Suprapubic skin (tissue), 4 donors: ENCODE measurements around the gene RNASE12. TPM values are rescaled to one million over a fixed set of nuclear protein-coding genes. Genes with fewer than 3 reads are reported as not detected.

ENCODE experiments used
- DNase-seq, 2 donors: peaks; one replicate each; pipeline ENCODE4 v3.0.0-alpha.2; 2019; ENCODE audit warnings: low spot score in 2 of 2
- H3K27ac ChIP-seq: fragments of 200-600 bp; sonication (generic); one replicate; pipeline ENCODE4 v1.5.1; 2019
- H3K27me3 ChIP-seq: fragments of 200-600 bp; sonication (generic); one replicate; pipeline ENCODE4 v1.5.1; 2019
- H3K36me3 ChIP-seq: fragments of 200-600 bp; sonication (generic); one replicate; pipeline ENCODE4 v1.5.1; 2019
- H3K4me1 ChIP-seq: fragments of 200-600 bp; sonication (generic); one replicate; pipeline ENCODE4 v1.5.1; 2019
- H3K4me3 ChIP-seq: fragments of 200-600 bp; sonication (generic); one replicate; pipeline ENCODE4 v1.5.1; 2019; ENCODE audit warnings: mild to moderate bottlenecking
- H3K9me3 ChIP-seq: fragments of 200-600 bp; sonication (generic); one replicate; pipeline ENCODE4 v1.5.1; 2019
- CTCF ChIP-seq, 2 donors: fragments of 200-600 bp in 1 of 2; fragments of 450-650 bp in 1 of 2; sonication (generic) in 1 of 2; IDR thresholded peaks; one replicate each; pipeline ENCODE4 v1.5.1; 2016 to 2019; ENCODE audit warnings: antibody characterized with exemption in 2 of 2, mild to moderate bottlenecking in 1 of 2, moderate library complexity in 1 of 2
- EP300 ChIP-seq: sonication (generic); formaldehyde crosslinking; IDR thresholded peaks from one replicate; pipeline ENCODE4 v1.6.1; 2017; ENCODE audit warnings: antibody characterized with exemption
- POLR2A ChIP-seq, 2 donors: fragments of 450-650 bp; IDR thresholded peaks; one replicate each; pipeline ENCODE4 v1.6.1; 2017; ENCODE audit warnings: antibody characterized with exemption in 2 of 2, mild to moderate bottlenecking in 2 of 2, moderate library complexity in 2 of 2
- POLR2AphosphoS5 ChIP-seq, 3 donors: sonication (generic); formaldehyde crosslinking; IDR thresholded peaks; one replicate each; pipeline ENCODE4 v1.6.1; 2017; ENCODE audit warnings: antibody characterized with exemption in 3 of 3
- WGBS: methylation state at CpG from one replicate; pipeline ENCODE4 v1.1.5; 2018; 5-methylcytosine and 5-hydroxymethylcytosine counted together
- total RNA-seq, 4 donors: library from RNA; depleted of rRNA; stranded (reverse); fragments of >200 nt; gene quantifications; one replicate each; pipeline ENCODE4 v1.1.0, GENCODE V29; 2016

Gene RNASE12
- total RNA-seq, 4 donors from 2014 or later: not detected

- no peak for DNase-seq
- TF ChIP-seq EP300 (no peak), CTCF (IDR thresholded peaks at IDR 0.05) (no peak), POLR2AphosphoS5 (IDR thresholded peaks at IDR 0.05) (no peak), POLR2A (IDR thresholded peaks at IDR 0.05) (no peak)
- Histone ChIP-seq H3K27me3 (no peaks in the 10 kb centered on the region), H3K9me3 (no peaks in the 10 kb centered on the region), H3K36me3 (no peaks in the 10 kb centered on the region), H3K4me3 (no peak overlapping the region), H3K27ac (no peak overlapping the region), H3K4me1 (no peaks in the 10 kb centered on the region)
- 76% methylated on average over 11 of the region's 11 CpGs for WGBS
These were observed 34.5 kb downstream of the RNASE12 start for GRCh38 chr14:20556500-20557211.

- Histone ChIP-seq H3K9me3 (no peaks in the 10 kb centered on the region), H3K4me3 (no peak overlapping the region), H3K4me1 (no peaks in the 10 kb centered on the region), H3K36me3 (no peaks in the 10 kb centered on the region), H3K27ac (no peak overlapping the region), H3K27me3 (no peaks in the 10 kb centered on the region)
- no peak for TF ChIP-seq EP300
- TF ChIP-seq CTCF (IDR thresholded peaks at IDR 0.05): no peak
- no peak for TF ChIP-seq POLR2A (IDR thresholded peaks at IDR 0.05)
- TF ChIP-seq POLR2AphosphoS5 (IDR thresholded peaks at IDR 0.05): no peak
- WGBS: 84% methylated on average over 3 of the region's 3 CpGs
- no peak for DNase-seq
These were observed 35.3 kb downstream of the RNASE12 start for GRCh38 chr14:20555845-20556244.

DNA sequence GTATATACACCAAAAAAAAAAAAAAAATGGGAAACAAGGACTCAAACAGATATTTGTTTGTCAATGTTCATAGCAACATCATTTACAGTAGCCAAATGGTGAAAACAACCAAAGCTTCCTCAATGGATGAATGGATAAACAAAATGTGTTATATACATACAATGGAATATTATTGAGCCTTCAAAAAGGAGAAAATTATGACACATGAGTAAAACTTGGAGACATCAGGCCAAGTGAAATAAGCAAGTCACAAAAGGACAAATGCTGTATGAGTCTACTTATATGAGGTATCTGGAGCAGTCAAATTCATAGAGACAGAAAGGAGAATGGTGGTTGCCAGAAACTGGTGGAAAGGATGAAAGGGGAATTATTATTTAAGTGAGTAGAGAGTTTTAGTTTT, 38.2 kb downstream of the RNASE12 start:
- Histone ChIP-seq H3K36me3 (no peaks in the 10 kb centered on the region), H3K9me3 (no peaks in the 10 kb centered on the region), H3K27ac (no peak overlapping the region), H3K27me3 (no peaks in the 10 kb centered on the region), H3K4me1 (no peaks in the 10 kb centered on the region), H3K4me3 (no peak overlapping the region)
- no peak for DNase-seq
- TF ChIP-seq POLR2AphosphoS5 (IDR thresholded peaks at IDR 0.05) (no peak), CTCF (IDR thresholded peaks at IDR 0.05) (no peak), EP300 (no peak), POLR2A (IDR thresholded peaks at IDR 0.05) (no peak)

GRCh38 chr14:20551606-20552005, 39.6 kb downstream of the RNASE12 start:
- DNase-seq: no peak
- no peak overlapping the region for H3K27ac ChIP-seq
- H3K9me3 ChIP-seq: no peaks in the 10 kb centered on the region
- H3K36me3 ChIP-seq: no peaks in the 10 kb centered on the region
- TF ChIP-seq CTCF (IDR thresholded peaks at IDR 0.05) (no peak), POLR2A (IDR thresholded peaks at IDR 0.05) (no peak), POLR2AphosphoS5 (IDR thresholded peaks at IDR 0.05) (no peak), EP300 (no peak)
- no peaks in the 10 kb centered on the region for H3K4me1 ChIP-seq
- H3K27me3 ChIP-seq: no peaks in the 10 kb centered on the region
- 95% methylated on average over 3 of the region's 3 CpGs for WGBS
- no peak overlapping the region for H3K4me3 ChIP-seq

- 93% methylated on average over 2 of the region's 2 CpGs for WGBS
- TF ChIP-seq CTCF (IDR thresholded peaks at IDR 0.05): no peak
- TF ChIP-seq POLR2A (IDR thresholded peaks at IDR 0.05): no peak
- no peak for TF ChIP-seq POLR2AphosphoS5 (IDR thresholded peaks at IDR 0.05)
- TF ChIP-seq EP300: no peak
- Histone ChIP-seq H3K4me1 (no peaks in the 10 kb centered on the region), H3K9me3 (no peaks in the 10 kb centered on the region), H3K27me3 (peaks cover under 1% of the 10 kb centered on the region), H3K27ac (no peak overlapping the region), H3K4me3 (no peak overlapping the region), H3K36me3 (no peaks in the 10 kb centered on the region)
- no peak for DNase-seq
These were observed 40.2 kb downstream of the RNASE12 start for GRCh38 chr14:20550926-20551325.
